ENCODE data around the gene KCTD13. TPM values are rescaled to one million over a fixed set of nuclear protein-coding genes. Genes with fewer than 3 reads are reported as not detected.

Gene KCTD13
- total and polyA plus RNA-seq, 2 of the 8 experiments (the other 6 are each of a cell fraction or from before 2014, with no cell fraction given), result 9.2 to 10.8 TPM

DNA sequence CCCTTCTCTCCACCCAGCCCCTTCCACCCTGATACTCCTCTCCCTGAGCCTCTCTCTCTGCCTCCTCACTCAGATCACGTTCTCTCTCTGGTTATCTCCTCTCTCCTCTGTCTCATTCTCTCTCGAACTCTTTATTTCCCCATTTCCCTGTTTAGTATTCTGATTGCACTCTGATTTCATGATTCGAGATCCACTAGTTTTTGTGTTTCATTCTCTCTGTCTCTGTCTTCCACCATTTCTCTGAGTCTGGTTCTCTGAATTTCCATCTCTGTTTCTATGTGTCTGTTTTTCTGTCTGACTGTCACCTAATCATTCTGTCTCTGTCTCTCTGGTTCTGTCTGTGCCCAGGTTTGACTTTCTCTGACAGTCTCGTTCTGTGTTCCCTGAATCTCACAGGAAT lies 28.7 kb downstream of the KCTD13 start:
- no peak overlapping the region for H2AFZ ChIP-seq (ENCODE audit: low read length)
- no peak overlapping the region for H2BK15ac ChIP-seq (ENCODE audit: low read length)
- WGBS, 2 experiments (ENCODE audit: extremely low coverage in 1 of 2, insufficient coverage in 1 of 2, insufficient read length in 1 of 2, insufficient replicate concordance in 2 of 2, low coverage in 1 of 2, low lambda C conversion rate in 2 of 2, missing lambda C conversion rate in 1 of 2), result 58% methylated on average over 4 of the region's 4 CpGs; no CpG with 5 or more reads in 1 of the 2 experiments
- H2BK12ac ChIP-seq (ENCODE audit: low read depth, low read length), result no peak overlapping the region
- H4K20me1 ChIP-seq (replicated peaks in 1 of 2; ENCODE audit: control insufficient read depth in 1 of 2, insufficient read depth in 2 of 2, low read length in 2 of 2), result peaks cover 0 to 3% of the 10 kb centered on the region in 2 experiments
- H3K18ac ChIP-seq (ENCODE audit: extremely low read depth, low read length), result no peak overlapping the region
- H3K36me3 ChIP-seq (ENCODE audit: control insufficient read depth in 2 of 4, insufficient read depth in 4 of 4, low read length in 3 of 4), result no peaks in the 10 kb centered on the region; a peak in 1 of 8 replicates
- H3K27me3 ChIP-seq (replicated peaks in 1 of 4; ENCODE audit: control insufficient read depth in 3 of 4, extremely low read depth in 1 of 4, insufficient read depth in 3 of 4, low read length in 3 of 4), result no peaks in the 10 kb centered on the region
- peaks cover 3% of the 10 kb centered on the region; the same call in 1 of the 2 replicates for H3K79me1 ChIP-seq (ENCODE audit: low read depth, low read length)
- no peak overlapping the region for H3K9ac ChIP-seq (replicated peaks in 1 of 4; ENCODE audit: extremely low read depth in 1 of 4, low read depth in 3 of 4, low read length in 3 of 4)
- H3K4me2 ChIP-seq (ENCODE audit: insufficient read depth in 1 of 2, low read depth in 2 of 2, low read length in 2 of 2), result no peak overlapping the region; a peak in 1 of 4 replicates
- H3K23me2 ChIP-seq (ENCODE audit: low read depth, low read length), result peaks cover 24% of the 10 kb centered on the region
- H4K8ac ChIP-seq (ENCODE audit: extremely low read depth, insufficient read depth, low read length), result no peak overlapping the region
- no peaks in the 10 kb centered on the region for H3K79me2 ChIP-seq (ENCODE audit: control insufficient read depth in 1 of 2, insufficient read depth in 2 of 2, low read length in 2 of 2)
- H3K56ac ChIP-seq (replicated peaks; ENCODE audit: insufficient read length, low read depth, low read length), result no peak overlapping the region
- H3K4ac ChIP-seq (replicated peaks; ENCODE audit: insufficient read length, low read depth, low read length), result no peak overlapping the region
- DNase-seq (ENCODE audit: low read depth in 1 of 2, low spot score in 2 of 2) (no peak), FAIRE-seq (no peak)
- POLR2A ChIA-PET (ENCODE audit: partially characterized antibody), result interaction anchor here (1.4 to 5.7 kb wide), 2 partner anchors 14 to 29 kb away, joined by 5 to 52 read pairs; partner anchors contain the start of gene KCTD13
- no peak overlapping the region for H4K5ac ChIP-seq (ENCODE audit: insufficient read length, low read depth, low read length)
- no peak for TF ChIP-seq BCL11A (IDR thresholded peaks at IDR 0.05; ENCODE audit: low read depth in 2 of 2, low read length in 2 of 2)
- TF ChIP-seq POLR2A (IDR thresholded peaks at IDR 0.05; ENCODE audit: control extremely low read depth in 1 of 2, low read depth in 2 of 2, low read length in 2 of 2), result no peak
- no peak for TF ChIP-seq HDAC6 (IDR thresholded peaks at IDR 0.05; ENCODE audit: low read depth, low read length)
- no peak for TF ChIP-seq NANOG (IDR thresholded peaks at IDR 0.05; ENCODE audit: insufficient read depth, low read depth, low read length, poor library complexity, severe bottlenecking)
- TF ChIP-seq KDM5A (IDR thresholded peaks at IDR 0.05; ENCODE audit: low read length), result no peak
- no peak for TF ChIP-seq SIN3A (conservative IDR thresholded peaks at IDR 0.05 in 1 of 2, IDR thresholded peaks at IDR 0.05 in 1 of 2; ENCODE audit: low read depth in 1 of 2, low read length in 2 of 2)
- TF ChIP-seq SP1 (IDR thresholded peaks at IDR 0.05; ENCODE audit: low read depth, low read length), result no peak
- TF ChIP-seq ZNF274 (IDR thresholded peaks at IDR 0.05; ENCODE audit: borderline replicate concordance, extremely low read depth, low read length), result no peak
- no peak overlapping the region for H3K4me3 ChIP-seq (ENCODE audit: extremely low read depth in 1 of 4, insufficient read depth in 2 of 4, low read depth in 3 of 4, low read length in 4 of 4)
- H2AK5ac ChIP-seq (ENCODE audit: low read depth, low read length), result no peak overlapping the region
- no peaks in the 10 kb centered on the region for H3K9me3 ChIP-seq (ENCODE audit: insufficient read depth in 2 of 2, low read depth in 1 of 2, low read length in 1 of 2)
- H3K4me1 ChIP-seq (replicated peaks in 1 of 4; ENCODE audit: control insufficient read depth in 3 of 4, insufficient read depth in 4 of 4, low read length in 3 of 4), result peaks cover 0 to 14% (median 3%) of the 10 kb centered on the region in 4 experiments; a peak in 6 of 7 replicates
- no peak overlapping the region for H4K91ac ChIP-seq (replicated peaks; ENCODE audit: insufficient read length, low read length)
- H3K14ac ChIP-seq (ENCODE audit: insufficient read length), result no peak overlapping the region
- CTCF ChIA-PET (ENCODE audit: partially characterized antibody), result interaction anchor here (2.9 kb wide), 1 partner anchor 134 kb away, joined by 12 read pairs; the partner anchor contains the start of gene TLCD3B
- H2BK5ac ChIP-seq (ENCODE audit: low read depth, low read length), result no peak overlapping the region
- H3K23ac ChIP-seq (ENCODE audit: insufficient read length), result no peak overlapping the region
- H2BK20ac ChIP-seq (ENCODE audit: low read length), result no peak overlapping the region
- no peak overlapping the region for H2BK120ac ChIP-seq (replicated peaks; ENCODE audit: low read depth, low read length)
- H3K27ac ChIP-seq (ENCODE audit: low read depth, low read length), result no peak overlapping the region

All from H1 (cell line).